ENCODE data around the gene OOSP4B. TPM values are rescaled to one million over a fixed set of nuclear protein-coding genes. Genes with fewer than 3 reads are reported as not detected.

The OOSP4B gene
- total and polyA plus RNA-seq, 2 of the 8 experiments (the other 6 are each of a cell fraction or from before 2014, with no cell fraction given) = not detected

DNA sequence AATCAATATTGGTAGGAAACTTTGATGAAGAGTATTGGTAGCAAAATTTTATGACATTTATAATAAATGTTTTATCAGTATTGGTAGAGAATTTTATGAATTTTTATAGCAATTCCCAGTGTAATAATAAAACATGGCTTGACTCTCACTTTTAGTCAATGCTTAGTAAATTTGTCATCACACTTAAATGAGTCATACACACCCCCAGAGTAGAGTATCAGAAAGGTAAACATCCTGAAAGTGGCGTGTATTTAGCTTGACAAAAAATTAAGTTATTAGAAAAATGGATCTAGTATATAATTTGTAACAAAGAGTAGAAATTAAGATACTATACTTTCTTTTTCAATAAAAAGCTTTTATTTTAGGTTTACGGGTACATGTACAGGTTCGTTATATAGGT lies 42.1 kb downstream of the OOSP4B start:
- Histone ChIP-seq H3K9me3 (ENCODE audit: insufficient read depth in 2 of 2, low read depth in 1 of 2, low read length in 1 of 2) (no peaks in the 10 kb centered on the region), H2BK120ac (replicated peaks; ENCODE audit: low read depth, low read length) (no peak overlapping the region), H3K27ac (ENCODE audit: low read depth, low read length) (no peak overlapping the region), H3K36me3 (ENCODE audit: control insufficient read depth in 2 of 4, insufficient read depth in 4 of 4, low read length in 3 of 4) (no peaks in the 10 kb centered on the region), H3K14ac (ENCODE audit: insufficient read length) (no peak overlapping the region), H4K91ac (replicated peaks; ENCODE audit: insufficient read length, low read length) (no peak overlapping the region), H2BK15ac (ENCODE audit: low read length) (no peak overlapping the region), H3K4me3 (ENCODE audit: extremely low read depth in 1 of 4, insufficient read depth in 2 of 4, low read depth in 3 of 4, low read length in 4 of 4) (no peak overlapping the region), H3K79me1 (ENCODE audit: low read depth, low read length) (no peaks in the 10 kb centered on the region), H3K56ac (replicated peaks; ENCODE audit: insufficient read length, low read depth, low read length) (no peak overlapping the region), H3K4me1 (replicated peaks in 1 of 4; ENCODE audit: control insufficient read depth in 3 of 4, insufficient read depth in 4 of 4, low read length in 3 of 4) (peaks cover 0 to 6% (median 2%) of the 10 kb centered on the region in 4 experiments; a peak in 2 of 7 replicates), H3K27me3 (replicated peaks in 1 of 4; ENCODE audit: control insufficient read depth in 3 of 4, extremely low read depth in 1 of 4, insufficient read depth in 3 of 4, low read length in 3 of 4) (no peaks in the 10 kb centered on the region), H2AK5ac (ENCODE audit: low read depth, low read length) (no peak overlapping the region), H2AFZ (ENCODE audit: low read length) (no peak overlapping the region), H3K79me2 (ENCODE audit: control insufficient read depth in 1 of 2, insufficient read depth in 2 of 2, low read length in 2 of 2) (no peaks in the 10 kb centered on the region), H3K4me2 (ENCODE audit: insufficient read depth in 1 of 2, low read depth in 2 of 2, low read length in 2 of 2) (no peak overlapping the region), H4K20me1 (replicated peaks in 1 of 2; ENCODE audit: control insufficient read depth in 1 of 2, insufficient read depth in 2 of 2, low read length in 2 of 2) (no peaks in the 10 kb centered on the region), H3K9ac (replicated peaks in 1 of 4; ENCODE audit: extremely low read depth in 1 of 4, low read depth in 3 of 4, low read length in 3 of 4) (no peak overlapping the region), H3K23me2 (ENCODE audit: low read depth, low read length) (no peaks in the 10 kb centered on the region), H3K18ac (ENCODE audit: extremely low read depth, low read length) (no peak overlapping the region), H2BK5ac (ENCODE audit: low read depth, low read length) (no peak overlapping the region), H2BK20ac (ENCODE audit: low read length) (no peak overlapping the region), H3K23ac (ENCODE audit: insufficient read length) (no peak overlapping the region), H2BK12ac (ENCODE audit: low read depth, low read length) (no peak overlapping the region), H3K4ac (replicated peaks; ENCODE audit: insufficient read length, low read depth, low read length) (no peak overlapping the region), H4K5ac (ENCODE audit: insufficient read length, low read depth, low read length) (no peak overlapping the region), H4K8ac (ENCODE audit: extremely low read depth, insufficient read depth, low read length) (no peak overlapping the region)
- POLR2A ChIA-PET (ENCODE audit: partially characterized antibody) = interaction anchor here (1.1 kb wide), 1 partner anchor 15 kb away, joined by 3 read pairs; no protein-coding TSS in a partner anchor
- WGBS, 2 experiments (ENCODE audit: extremely low coverage in 1 of 2, insufficient coverage in 1 of 2, insufficient read length in 1 of 2, insufficient replicate concordance in 2 of 2, low coverage in 1 of 2, low lambda C conversion rate in 2 of 2, missing lambda C conversion rate in 1 of 2) = 83% methylated on average over 3 of the region's 3 CpGs; no CpG with 5 or more reads in 1 of the 2 experiments
- CTCF ChIA-PET (ENCODE audit: partially characterized antibody) = no interaction called here
- TF ChIP-seq GABPA (IDR thresholded peaks at IDR 0.05; ENCODE audit: borderline replicate concordance, insufficient read depth, low read length) (no peak), SRF (IDR thresholded peaks at IDR 0.05; ENCODE audit: low read depth, low read length) (no peak), EGR1 (IDR thresholded peaks at IDR 0.05; ENCODE audit: borderline replicate concordance, low read depth, low read length) (no peak), GTF2F1 (IDR thresholded peaks at IDR 0.05; ENCODE audit: borderline replicate concordance, low read depth, low read length) (no peak), BACH1 (IDR thresholded peaks at IDR 0.05; ENCODE audit: low read length) (no peak)
- TF ChIP-seq, protein P1, sequence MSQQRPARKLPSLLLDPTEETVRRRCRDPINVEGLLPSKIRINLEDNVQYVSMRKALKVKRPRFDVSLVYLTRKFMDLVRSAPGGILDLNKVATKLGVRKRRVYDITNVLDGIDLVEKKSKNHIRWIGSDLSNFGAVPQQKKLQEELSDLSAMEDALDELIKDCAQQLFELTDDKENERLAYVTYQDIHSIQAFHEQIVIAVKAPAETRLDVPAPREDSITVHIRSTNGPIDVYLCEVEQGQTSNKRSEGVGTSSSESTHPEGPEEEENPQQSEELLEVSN (IDR thresholded peaks at IDR 0.05) = no peak
- FAIRE-seq (no peak), DNase-seq (ENCODE audit: low read depth in 1 of 2, low spot score in 2 of 2) (no peak)

Measured in H1 (cell line).